ENCODE results near the gene SFMBT2. TPM values are rescaled to one million over a fixed set of nuclear protein-coding genes. Genes with fewer than 3 reads are reported as not detected.

SFMBT2 gene
- total RNA-seq, 3 donors from 2014 or later (not counting 1 experiment from before 2014, with no cell fraction given) = 50.4 to 70.4 (median 52.2) TPM

GRCh38 chr10:7373039-7373438, 37.8 kb downstream of the SFMBT2 start:
- Mint-ChIP-seq H3K36me3 (peaks cover 7% of the 10 kb centered on the region), H3K27ac (no peak overlapping the region)
- peaks cover 40% of the 10 kb centered on the region for H3K36me3 ChIP-seq (ENCODE audit: control insufficient read depth, insufficient read depth, low read length)

DNA sequence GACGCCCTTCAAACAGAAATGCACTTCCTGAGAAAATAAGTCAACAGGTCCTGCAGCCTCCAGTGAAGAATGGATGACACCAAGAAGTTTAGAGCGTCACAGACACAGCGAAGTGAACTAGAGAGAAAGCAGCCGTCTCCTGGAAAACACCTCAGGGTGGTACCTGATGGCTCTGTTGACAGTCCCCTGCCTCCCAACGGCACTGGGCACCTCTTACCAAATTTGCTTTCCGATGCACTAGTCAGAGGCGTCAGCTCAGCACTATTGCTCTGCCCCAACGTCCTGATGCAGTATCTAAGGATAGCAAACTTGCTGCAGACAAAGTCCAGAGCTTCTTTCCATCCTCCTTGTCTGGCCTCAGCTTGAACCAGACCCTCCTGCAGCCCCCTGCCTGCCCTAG, 38.3 kb downstream of the SFMBT2 start:
- H3K4me3 Mint-ChIP-seq = no peak overlapping the region
- no peak overlapping the region for H3K27ac ChIP-seq (ENCODE audit: low read length)

More at GRCh38 chr10:7373039-7373438, 37.8 kb downstream of the SFMBT2 start:
- peaks cover 5% of the 10 kb centered on the region for H3K9me3 ChIP-seq (ENCODE audit: control insufficient read depth, insufficient read depth, low read length)
- no peak for ATAC-seq
- no peak for DNase-seq
- Mint-ChIP-seq H3K4me3 (no peak overlapping the region), H3K9me3 (no peaks in the 10 kb centered on the region), H3K4me1 (peaks cover 32 to 44% of the 10 kb centered on the region in 2 donors), H3K27me3 (ENCODE audit: low read depth in 2 of 2) (no peaks in the 10 kb centered on the region)
- 72% methylated on average over 6 of the region's 6 CpGs for WGBS (ENCODE audit: insufficient coverage)
- intact Hi-C loops (cut with micrococcal nuclease) = no loop called here
- no peaks in the 10 kb centered on the region for H3K27me3 ChIP-seq (ENCODE audit: control insufficient read depth, insufficient read depth, low read length)
- H3K4me3 ChIP-seq (ENCODE audit: low read length) = no peak overlapping the region
- TF ChIP-seq, protein P1, sequence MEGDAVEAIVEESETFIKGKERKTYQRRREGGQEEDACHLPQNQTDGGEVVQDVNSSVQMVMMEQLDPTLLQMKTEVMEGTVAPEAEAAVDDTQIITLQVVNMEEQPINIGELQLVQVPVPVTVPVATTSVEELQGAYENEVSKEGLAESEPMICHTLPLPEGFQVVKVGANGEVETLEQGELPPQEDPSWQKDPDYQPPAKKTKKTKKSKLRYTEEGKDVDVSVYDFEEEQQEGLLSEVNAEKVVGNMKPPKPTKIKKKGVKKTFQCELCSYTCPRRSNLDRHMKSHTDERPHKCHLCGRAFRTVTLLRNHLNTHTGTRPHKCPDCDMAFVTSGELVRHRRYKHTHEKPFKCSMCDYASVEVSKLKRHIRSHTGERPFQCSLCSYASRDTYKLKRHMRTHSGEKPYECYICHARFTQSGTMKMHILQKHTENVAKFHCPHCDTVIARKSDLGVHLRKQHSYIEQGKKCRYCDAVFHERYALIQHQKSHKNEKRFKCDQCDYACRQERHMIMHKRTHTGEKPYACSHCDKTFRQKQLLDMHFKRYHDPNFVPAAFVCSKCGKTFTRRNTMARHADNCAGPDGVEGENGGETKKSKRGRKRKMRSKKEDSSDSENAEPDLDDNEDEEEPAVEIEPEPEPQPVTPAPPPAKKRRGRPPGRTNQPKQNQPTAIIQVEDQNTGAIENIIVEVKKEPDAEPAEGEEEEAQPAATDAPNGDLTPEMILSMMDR (IDR thresholded peaks at IDR 0.05) = no peak
- H3K27ac ChIP-seq (ENCODE audit: low read length) = no peak overlapping the region
- H3K4me1 ChIP-seq (ENCODE audit: control insufficient read depth, insufficient read depth, low read length) = no peaks in the 10 kb centered on the region

GRCh38 chr10:7370511-7370910, 40.3 kb downstream of the SFMBT2 start:
- no peak overlapping the region for H3K27ac ChIP-seq (ENCODE audit: low read length)
- Mint-ChIP-seq H3K4me1 (peaks cover 21 to 43% of the 10 kb centered on the region in 2 donors), H3K27ac (peak overlapping the region; percentile 8 to 47)

More for the DNA sequence above, 38.3 kb downstream of the SFMBT2 start:
- peaks cover 27 to 44% of the 10 kb centered on the region in 2 donors for H3K4me1 Mint-ChIP-seq
- TF ChIP-seq, protein P1 (IDR thresholded peaks at IDR 0.05) = no peak
- peaks cover 44% of the 10 kb centered on the region for H3K36me3 ChIP-seq (ENCODE audit: control insufficient read depth, insufficient read depth, low read length)
- intact Hi-C loops (cut with micrococcal nuclease) = no loop called here
- H3K27me3 ChIP-seq (ENCODE audit: control insufficient read depth, insufficient read depth, low read length) = no peaks in the 10 kb centered on the region
- WGBS (ENCODE audit: insufficient coverage) = 98% methylated on average over 8 of the region's 8 CpGs
- peaks cover 7% of the 10 kb centered on the region for H3K36me3 Mint-ChIP-seq
- no peaks in the 10 kb centered on the region for H3K27me3 Mint-ChIP-seq (ENCODE audit: low read depth in 2 of 2)
- no peaks in the 10 kb centered on the region for H3K9me3 Mint-ChIP-seq
- H3K4me1 ChIP-seq (ENCODE audit: control insufficient read depth, insufficient read depth, low read length) = no peaks in the 10 kb centered on the region
- no peak overlapping the region for H3K27ac Mint-ChIP-seq
- ATAC-seq = no peak
- no peak for DNase-seq
- H3K4me3 ChIP-seq (ENCODE audit: low read length) = no peak overlapping the region
- peaks cover 5% of the 10 kb centered on the region for H3K9me3 ChIP-seq (ENCODE audit: control insufficient read depth, insufficient read depth, low read length)

More at GRCh38 chr10:7370511-7370910, 40.3 kb downstream of the SFMBT2 start:
- WGBS (ENCODE audit: insufficient coverage) = 98% methylated on average over 7 of the region's 7 CpGs
- DNase-seq (no peak), ATAC-seq (no peak)
- Histone ChIP-seq H3K4me1 (ENCODE audit: control insufficient read depth, insufficient read depth, low read length) (no peaks in the 10 kb centered on the region), H3K27me3 (ENCODE audit: control insufficient read depth, insufficient read depth, low read length) (no peaks in the 10 kb centered on the region), H3K9me3 (ENCODE audit: control insufficient read depth, insufficient read depth, low read length) (peaks cover 5% of the 10 kb centered on the region), H3K4me3 (ENCODE audit: low read length) (no peak overlapping the region), H3K36me3 (ENCODE audit: control insufficient read depth, insufficient read depth, low read length) (peaks cover 60% of the 10 kb centered on the region)
- intact Hi-C loops (cut with micrococcal nuclease) = no loop called here
- Mint-ChIP-seq H3K27me3 (ENCODE audit: low read depth in 2 of 2) (no peaks in the 10 kb centered on the region), H3K9me3 (no peaks in the 10 kb centered on the region), H3K4me3 (no peak overlapping the region), H3K36me3 (peaks cover 13% of the 10 kb centered on the region)
- TF ChIP-seq, protein P1 (IDR thresholded peaks at IDR 0.05) = no peak

Data from natural killer cell (primary cell).